OCI-LY7 (cell line): Measurements from ENCODE around the gene LMAN2L.

Experiments used
- CTCF ChIP-seq: fragments of 200-600 bp; sonication (generic); conservative IDR thresholded peaks from 2 replicates; pipeline ENCODE4 v1.5.1; 2014; ENCODE audit warnings: mild to moderate bottlenecking, antibody characterized with exemption, low read length, moderate library complexity, mixed read lengths
- EZH2phosphoT487 ChIP-seq: fragments of 200-600 bp; sonication (generic); IDR thresholded peaks from 2 replicates; pipeline ENCODE4 v1.6.1; 2018; ENCODE audit warnings: low read depth, borderline replicate concordance, mild to moderate bottlenecking, mixed run types, antibody characterized with exemption, low read length, moderate library complexity, mixed read lengths

DNA sequence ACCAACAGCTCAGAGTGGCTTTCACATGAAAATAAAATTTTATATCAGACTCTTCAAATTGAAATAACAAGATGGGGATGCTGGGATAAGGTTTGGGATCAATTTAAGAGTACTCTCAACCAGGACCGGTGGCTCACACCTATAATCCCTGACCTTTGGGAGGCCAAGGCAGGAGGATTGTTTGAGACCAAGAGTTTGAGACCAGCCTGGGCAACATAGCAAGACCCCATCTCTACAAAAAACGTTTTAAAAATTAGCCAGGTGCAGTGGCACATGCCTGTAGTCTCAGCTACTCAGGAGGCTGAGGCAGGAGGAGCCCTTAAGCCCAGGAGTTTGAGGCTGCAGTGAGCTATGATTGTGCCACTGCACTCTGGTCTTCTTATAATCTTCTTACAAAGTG, 2.6 kb downstream of the LMAN2L start:
- no peak for TF ChIP-seq CTCF
- no peak for TF ChIP-seq EZH2phosphoT487
